Stimulated activated CD4-positive, alpha-beta T cell treated with anti-CD3 and anti-CD28 coated beads, Interleukin-2, amount 100 ng/mL, for 48 hours (primary cell): ENCODE measurements around the gene CCDC57.
"Not testable (repeated sequence)": the region's sequence is repeated elsewhere in the genome, so short reads cannot be mapped to it uniquely, and the experiment has no call there.

ENCODE experiments used
- DNase-seq, 2 donors: peaks; one replicate each; pipeline ENCODE4 v3.0.0-alpha.2; 2020

CCDC57 gene

DNA sequence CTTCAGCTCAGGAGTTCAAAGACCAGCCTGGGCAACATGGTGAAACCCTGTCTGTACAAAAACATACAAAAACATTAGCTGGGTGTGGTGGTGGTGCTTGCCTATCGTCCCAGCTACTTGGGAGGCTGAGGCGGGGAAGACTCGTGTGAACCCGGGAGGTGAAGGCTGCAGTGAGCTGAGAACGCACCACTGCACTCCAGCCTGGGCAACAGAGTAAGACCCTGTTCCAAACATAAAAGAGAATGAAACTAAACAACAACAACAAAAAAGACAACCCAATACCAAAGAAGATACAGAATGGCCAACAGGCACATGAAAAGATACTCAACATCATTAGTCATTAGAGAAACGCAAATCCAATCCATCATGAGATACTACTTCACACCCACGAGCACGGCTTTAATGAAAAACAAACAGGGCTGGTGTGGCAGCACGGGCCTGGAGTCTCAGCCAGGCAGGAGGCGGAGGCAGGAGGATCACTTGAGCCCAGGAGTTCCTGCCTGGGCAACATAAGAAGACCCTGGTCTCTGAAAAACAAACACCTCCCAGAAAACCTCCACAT, 8.8 kb upstream of the CCDC57 start:
- no peak for DNase-seq

GRCh38 chr17:82219753-82220709, 7.4 kb upstream of the CCDC57 start:
- no peak for DNase-seq

GRCh38 chr17:82219083-82219482, 6.4 kb upstream of the CCDC57 start:
- no peak for DNase-seq

DNA sequence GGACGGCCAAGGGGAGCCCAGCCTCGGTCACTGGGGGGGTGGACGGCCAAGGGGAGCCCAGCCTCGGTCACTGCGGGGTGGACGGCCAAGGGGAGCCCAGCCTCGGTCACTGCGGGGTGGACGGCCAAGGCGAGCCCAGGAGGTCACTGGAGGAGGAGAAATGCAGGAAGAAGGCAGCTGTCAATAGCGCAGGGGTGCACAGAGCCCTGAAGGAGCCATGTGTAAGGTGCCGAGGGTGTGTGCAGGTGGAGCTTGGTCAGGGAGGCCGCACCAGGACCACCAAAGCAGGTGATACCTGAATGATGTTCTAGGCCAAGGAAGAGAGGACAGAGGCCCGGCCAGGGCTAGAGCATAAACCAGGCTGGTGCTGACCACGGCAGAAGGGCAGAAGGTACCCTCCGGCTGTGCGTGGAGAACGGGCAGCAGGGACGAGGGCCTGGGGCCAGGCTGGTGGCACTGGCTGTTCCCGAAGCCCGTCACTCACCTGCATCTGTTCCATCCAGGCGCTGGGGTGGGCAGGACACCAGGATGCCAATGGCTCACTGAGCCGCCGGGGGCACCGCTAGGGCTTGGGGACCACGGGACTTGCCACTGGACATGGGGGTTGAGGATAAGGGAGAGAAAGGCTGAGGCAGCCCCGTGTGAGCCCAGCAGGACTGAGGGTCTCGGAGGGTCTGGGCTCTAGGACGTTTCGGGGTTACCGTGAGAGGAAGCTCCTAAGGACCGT, 5.9 kb upstream of the CCDC57 start:
- DNase-seq: no peak

DNA sequence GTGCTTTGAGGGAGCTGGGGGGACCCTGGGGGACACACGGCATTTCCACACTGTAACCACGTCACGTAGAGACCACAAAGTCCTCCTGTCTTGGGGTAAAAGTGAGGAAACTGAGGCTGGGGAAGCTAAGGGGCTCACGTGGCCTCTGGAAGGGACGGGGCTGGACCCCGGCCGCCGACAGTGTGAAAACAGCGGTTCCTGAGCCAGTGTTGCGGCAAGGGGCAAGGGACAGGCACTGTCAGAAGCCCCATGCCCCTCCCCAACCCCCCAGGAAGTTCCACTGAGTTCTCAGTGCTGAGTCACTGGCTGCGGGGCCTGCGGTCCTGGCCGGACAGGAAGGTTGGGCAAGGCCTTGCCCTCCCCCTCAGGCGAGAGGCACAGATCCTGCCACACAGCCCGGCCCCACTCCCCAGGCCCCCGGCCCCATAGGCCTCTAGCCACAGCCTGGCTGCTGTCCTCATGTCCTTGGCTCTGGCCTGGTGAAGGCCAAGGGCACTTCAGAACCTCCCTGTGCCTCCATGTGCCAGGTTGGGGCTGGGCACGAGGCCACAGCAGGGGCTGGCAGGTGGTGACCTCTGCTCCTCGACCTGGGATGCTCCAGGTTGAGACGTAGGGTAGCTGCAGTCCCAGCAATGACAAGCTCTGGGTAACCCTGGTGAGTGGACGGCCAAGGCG, 5.0 kb upstream of the CCDC57 start:
- DNase-seq: no peak

GRCh38 chr17:82217120-82217529, 4.5 kb upstream of the CCDC57 start:
- DNase-seq: no peak

- no peak for DNase-seq
Measured at GRCh38 chr17:82216301-82217119, 3.9 kb upstream of the CCDC57 start.

DNA sequence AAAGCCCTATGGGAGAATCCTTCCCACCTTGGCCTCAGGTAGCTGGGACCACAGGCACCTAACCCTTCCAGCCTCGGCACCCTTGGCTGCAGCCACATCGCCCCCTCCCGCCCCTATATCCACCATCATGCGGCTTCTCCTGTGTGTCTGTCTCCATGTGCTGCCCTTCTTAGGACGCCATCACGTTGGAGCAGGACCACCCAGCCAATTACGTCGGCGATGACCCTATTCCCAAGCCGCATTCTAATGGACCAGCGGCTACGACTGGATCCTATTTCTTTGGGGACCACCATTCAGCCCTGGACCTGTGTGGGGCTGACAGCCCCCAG, 3.3 kb upstream of the CCDC57 start:
- DNase-seq: no peak

DNA sequence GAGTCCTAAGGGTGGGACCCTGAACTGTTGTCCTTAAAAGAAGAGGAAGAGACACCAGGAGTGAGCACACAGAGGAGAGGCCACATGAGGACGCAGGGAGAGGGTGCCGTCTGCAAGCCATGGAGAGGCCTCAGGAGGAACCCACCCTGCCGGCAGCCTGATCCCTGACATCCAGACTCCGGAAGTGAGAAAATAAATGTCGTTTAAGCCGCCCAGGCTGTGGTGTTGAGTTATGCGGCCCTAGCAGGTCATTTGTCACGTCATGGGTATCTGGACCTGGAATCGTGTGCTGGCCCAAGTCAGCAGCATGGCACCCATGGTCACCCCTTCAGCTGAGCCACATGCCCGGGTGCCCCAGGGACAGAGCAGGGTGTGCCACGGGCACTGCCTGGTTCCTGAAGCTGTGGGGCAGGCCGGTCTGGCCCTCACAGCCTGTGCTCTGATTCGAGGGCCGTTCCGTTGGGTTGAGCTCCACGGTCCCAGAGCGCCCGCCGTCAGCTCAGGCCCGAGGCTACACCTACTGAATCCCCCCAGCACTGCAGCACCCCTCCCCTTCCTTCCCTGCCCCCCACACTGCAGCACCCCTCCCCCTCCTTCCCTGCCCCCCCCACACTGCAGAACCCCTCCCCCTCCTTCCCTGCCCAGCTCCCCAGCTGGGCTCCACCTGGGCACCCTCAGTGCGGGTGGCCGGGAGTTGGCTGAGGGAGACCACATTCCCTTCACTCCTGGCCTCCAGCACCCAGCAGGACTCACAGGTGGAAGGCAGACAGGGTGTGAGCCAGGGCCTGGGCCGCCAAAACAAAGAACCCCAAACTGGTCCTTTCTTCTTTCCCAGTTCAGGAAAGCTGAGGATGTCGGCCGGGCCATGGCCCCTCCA, 2.7 kb upstream of the CCDC57 start:
- no peak for DNase-seq

DNA sequence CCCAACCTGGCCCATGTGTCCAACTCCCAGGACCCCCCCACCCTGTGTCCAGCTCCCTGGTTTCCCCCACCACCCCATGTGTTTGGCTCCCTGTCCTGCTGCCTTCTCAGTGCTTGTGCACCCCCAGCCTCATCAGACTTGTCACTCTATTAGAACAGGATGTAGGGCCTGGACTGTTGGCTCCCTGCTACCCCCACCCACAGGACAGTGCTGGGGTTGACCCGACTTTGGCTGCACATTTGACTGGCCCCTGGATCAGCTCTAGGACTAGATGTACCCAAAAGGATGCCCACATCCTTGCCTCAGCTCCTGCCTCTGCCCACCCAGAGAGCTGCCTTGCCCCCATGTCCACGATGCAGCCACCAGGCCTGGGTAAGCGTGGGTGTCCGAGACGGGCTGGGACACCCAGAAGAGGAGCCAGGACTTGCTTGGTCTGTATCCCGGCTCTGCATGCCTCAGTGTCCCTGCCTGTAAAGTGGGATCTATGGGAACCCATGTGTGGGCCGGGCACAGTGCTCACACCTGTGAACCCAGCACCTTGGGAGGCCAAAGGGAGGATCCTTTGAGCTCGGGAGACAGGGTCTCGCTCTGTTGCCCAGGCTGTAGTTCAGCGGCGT, 1.5 kb upstream of the CCDC57 start:
- no peak for DNase-seq

- peak in 1 of 2 donors; percentile 48 for DNase-seq
Measured at GRCh38 chr17:82213251-82214011, 789 bp upstream of the CCDC57 start.

- DNase-seq: not testable (repeated sequence)
Measured at GRCh38 chr17:82210655-82211054, 2.0 kb downstream of the CCDC57 start.

DNA sequence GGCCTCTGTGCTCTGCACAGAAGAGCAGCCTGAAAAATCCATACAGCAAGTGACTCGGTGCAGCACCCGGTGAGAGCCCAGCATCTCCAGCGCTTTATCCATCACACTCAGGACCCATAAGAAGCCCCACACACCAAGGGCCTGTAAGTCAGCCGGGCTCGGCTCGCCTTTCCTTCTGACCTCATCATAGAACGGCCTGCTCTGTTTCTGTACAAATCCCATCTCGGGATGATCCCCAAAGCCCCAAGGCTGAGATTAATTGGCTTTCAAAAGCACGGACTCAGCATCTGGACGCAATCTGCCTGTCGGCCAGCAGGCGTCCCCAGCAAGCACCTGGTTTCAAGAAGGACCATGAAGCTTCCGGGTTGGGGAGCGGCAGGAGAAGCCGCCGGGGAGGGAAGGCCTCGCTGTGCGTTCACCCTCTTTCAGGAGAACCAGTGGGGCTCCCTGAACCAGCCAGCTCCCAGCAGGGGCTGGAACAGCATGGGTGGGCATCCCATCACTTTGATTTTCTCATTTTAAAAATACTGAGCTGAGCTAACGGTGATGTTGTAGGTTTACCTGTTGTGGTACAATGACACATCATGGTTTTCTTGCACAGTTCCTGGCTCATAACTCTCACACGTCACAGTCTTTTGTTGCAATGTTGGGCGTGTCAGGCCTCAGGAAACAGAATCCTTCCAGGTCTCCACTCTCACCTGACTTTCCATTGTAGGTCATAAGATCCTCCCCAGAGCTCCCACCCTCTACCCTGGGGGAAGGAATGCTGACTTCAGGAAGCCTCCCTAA, 6.7 kb downstream of the CCDC57 start:
- peak; percentile 69 to 73 for DNase-seq

DNA sequence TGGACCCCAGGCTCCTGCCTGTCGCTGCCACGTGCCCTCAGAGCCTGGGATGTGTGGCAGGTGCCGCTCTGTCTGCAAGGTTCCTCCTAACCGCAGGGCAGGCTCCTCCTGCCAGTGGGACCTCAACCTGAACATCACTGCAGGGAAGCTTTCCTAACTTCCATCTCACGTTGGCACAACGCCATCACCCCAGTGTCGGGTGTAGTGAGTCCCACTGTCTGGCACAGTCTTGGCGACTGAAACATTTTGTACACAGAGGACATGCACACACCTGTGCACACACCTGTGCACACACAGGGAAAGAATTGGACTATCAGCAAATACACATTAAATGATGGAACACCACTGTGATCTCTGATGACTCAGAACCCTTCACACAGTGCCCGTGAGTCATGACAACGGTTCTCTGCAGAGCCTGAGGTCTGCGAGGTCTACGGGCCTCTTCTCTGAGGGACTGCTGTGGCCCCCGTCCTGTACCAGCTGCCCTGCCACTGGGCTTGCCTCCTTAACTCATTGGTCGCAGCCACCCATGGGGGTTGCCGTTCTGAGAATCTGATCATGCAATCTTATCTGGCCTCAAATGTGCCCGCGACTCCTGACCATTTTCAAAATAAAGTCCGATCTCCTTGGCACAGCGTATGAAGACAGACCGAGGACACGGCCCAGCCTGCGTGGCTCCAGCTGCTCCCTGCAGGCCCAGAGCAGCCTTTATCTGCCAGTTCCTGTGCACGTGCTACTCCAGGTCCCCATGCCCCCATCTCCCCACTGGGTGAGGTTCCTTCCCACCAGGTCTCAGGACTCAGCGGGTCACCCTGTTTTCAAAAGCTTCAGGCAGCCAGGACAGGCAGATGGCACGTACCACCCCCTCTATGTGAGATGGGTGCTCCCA, 7.6 kb downstream of the CCDC57 start:
- DNase-seq: no peak

- no peak for DNase-seq
Measured at GRCh38 chr17:82203920-82204319, 8.7 kb downstream of the CCDC57 start.

GRCh38 chr17:82202981-82203380, 9.7 kb downstream of the CCDC57 start:
- DNase-seq: no peak

DNA sequence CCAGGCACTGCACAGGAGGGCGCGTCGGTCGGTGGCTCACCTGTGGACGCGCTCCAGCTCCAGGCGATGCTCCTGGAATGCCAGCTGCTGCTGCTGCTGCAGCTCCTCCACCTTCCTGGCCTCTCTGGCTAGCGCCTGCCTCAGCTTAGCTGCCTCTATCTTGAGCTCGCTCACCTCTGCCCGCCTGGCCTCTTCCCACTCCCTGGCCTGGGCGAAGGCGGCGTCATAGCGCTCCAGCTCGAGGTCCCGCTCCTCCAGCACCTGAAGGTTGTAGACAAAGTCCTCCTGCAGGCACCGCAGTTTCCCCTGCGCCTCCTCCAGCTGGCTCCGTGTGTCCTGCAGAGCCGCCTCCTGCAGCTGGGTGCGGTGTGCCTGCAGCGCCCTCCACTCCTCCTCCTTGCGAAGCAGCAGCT, 11.1 kb downstream of the CCDC57 start:
- no peak for DNase-seq
